HFFc6 (cell line): Measurements from ENCODE around the gene FAM83G. TPM values are rescaled to one million over a fixed set of nuclear protein-coding genes. Genes with fewer than 3 reads are reported as not detected.

ENCODE experiments used
- DNase-seq: peaks from one replicate; pipeline ENCODE4 v3.0.0-alpha.2; 2018
- H3K27ac Mint-ChIP-seq: 2 replicates; pipeline ENCODE4 v1.8.0; 2020; ENCODE audit warnings: mild to moderate bottlenecking, mixed read lengths
- H3K27me3 Mint-ChIP-seq: 2 replicates; pipeline ENCODE4 v1.8.0; 2021; ENCODE audit warnings: mild to moderate bottlenecking, moderate library complexity, mixed read lengths; ENCODE audit not compliant: insufficient read depth
- H3K36me3 Mint-ChIP-seq: 2 replicates; pipeline ENCODE4 v1.8.0; 2021; ENCODE audit warnings: low read depth, mixed read lengths
- H3K4me1 Mint-ChIP-seq: 2 replicates; pipeline ENCODE4 v1.8.0; 2020; ENCODE audit warnings: low read depth, mixed read lengths
- H3K4me3 Mint-ChIP-seq: 2 replicates; pipeline ENCODE4 v1.8.0; 2020; ENCODE audit warnings: mild to moderate bottlenecking, moderate library complexity, mixed read lengths
- H3K9me3 Mint-ChIP-seq: 2 replicates; pipeline ENCODE4 v1.8.0; 2020; ENCODE audit warnings: mild to moderate bottlenecking, mixed read lengths
- total RNA-seq, 6 experiments: library from RNA; stranded (reverse); fragmentation: NEBNext Ultra II Directional; extraction: Animal tissue kit (Norgen Biotek cat#: 25700); gene quantifications; 2 replicates in 1 of 6; 3 replicates in 5 of 6; pipeline ENCODE4 v1.2.3, GENCODE V29; 2021
- TF ChIP-seq, protein P1 (sequence below): fragments of 200-600 bp; sonication (generic); IDR thresholded peaks from 2 replicates; pipeline ENCODE4 v1.5.0; 2021; ENCODE audit warnings: antibody characterized with exemption, mild to moderate bottlenecking

The FAM83G gene
- total RNA-seq, 6 experiments from 2014 or later: 21.0 to 24.0 (median 21.7) TPM

DNA sequence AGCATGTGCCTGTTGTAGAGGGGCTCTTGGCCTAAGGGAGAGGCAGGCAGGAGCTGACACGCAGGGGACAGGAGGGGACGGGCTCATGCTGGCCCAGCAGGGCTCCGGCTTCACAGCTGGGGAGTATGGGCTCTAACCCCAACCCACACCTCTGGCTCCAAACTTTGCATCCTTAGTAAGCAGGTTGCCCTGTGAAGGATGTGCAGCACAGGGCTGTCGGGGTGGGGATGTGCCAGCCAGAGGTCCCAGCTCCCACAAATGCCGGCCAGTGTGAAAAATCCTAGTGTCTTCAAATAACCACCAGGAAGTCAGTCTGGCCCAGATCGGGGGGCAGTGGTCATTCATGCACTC is 14.0 kb upstream of the FAM83G start:
- no peak for DNase-seq
- no peaks in the 10 kb centered on the region for H3K9me3 Mint-ChIP-seq
- H3K4me1 Mint-ChIP-seq: peaks cover 12% of the 10 kb centered on the region
- no peak overlapping the region for H3K27ac Mint-ChIP-seq
- H3K36me3 Mint-ChIP-seq: no peaks in the 10 kb centered on the region
- no peak overlapping the region for H3K4me3 Mint-ChIP-seq
- TF ChIP-seq, protein P1, sequence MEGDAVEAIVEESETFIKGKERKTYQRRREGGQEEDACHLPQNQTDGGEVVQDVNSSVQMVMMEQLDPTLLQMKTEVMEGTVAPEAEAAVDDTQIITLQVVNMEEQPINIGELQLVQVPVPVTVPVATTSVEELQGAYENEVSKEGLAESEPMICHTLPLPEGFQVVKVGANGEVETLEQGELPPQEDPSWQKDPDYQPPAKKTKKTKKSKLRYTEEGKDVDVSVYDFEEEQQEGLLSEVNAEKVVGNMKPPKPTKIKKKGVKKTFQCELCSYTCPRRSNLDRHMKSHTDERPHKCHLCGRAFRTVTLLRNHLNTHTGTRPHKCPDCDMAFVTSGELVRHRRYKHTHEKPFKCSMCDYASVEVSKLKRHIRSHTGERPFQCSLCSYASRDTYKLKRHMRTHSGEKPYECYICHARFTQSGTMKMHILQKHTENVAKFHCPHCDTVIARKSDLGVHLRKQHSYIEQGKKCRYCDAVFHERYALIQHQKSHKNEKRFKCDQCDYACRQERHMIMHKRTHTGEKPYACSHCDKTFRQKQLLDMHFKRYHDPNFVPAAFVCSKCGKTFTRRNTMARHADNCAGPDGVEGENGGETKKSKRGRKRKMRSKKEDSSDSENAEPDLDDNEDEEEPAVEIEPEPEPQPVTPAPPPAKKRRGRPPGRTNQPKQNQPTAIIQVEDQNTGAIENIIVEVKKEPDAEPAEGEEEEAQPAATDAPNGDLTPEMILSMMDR: no peak
- peaks cover 3% of the 10 kb centered on the region; the same call in 1 of the 2 replicates for H3K27me3 Mint-ChIP-seq

DNA sequence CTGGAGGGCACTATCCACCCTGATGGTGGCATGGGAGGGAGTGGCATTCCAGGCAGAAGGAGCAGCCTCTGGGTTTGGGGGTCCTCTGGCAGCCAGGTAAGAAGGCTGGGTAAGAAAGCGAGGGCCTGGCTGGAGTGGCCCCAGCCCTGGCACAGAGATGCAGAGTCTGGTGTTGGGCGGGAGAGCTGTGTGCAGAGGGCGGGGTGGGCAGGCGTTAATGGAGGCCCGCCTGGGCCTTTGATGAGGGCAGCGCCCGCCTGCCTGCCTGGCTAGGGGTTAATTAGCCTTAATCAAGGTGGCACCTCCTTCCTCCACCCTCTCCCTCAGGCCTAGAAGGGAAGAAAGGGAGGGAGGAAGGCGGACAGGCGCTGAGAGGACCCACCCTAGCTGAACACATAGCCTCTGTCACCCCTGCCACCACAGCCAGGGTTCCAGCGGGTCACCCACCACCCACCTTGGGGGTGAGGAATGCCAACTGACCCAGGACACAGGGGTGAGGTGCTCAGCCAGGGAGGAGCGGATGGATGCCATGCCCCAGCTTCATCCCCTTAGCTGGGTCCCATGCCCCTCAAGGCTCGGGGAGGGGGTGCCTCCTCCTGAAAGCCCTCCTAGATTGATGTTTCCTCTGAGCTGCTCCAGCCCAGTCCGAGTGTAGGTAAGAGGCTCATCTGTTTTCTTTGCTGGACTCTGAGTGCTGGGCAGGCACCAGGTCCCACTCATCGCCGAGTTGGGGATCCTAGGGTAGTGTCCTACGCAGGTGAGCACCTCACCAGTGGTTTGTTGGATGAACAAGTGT is 13.4 kb upstream of the FAM83G start:
- TF ChIP-seq, protein P1: no peak
- Mint-ChIP-seq H3K36me3 (no peaks in the 10 kb centered on the region), H3K27me3 (peaks cover 3% of the 10 kb centered on the region; the same call in 1 of the 2 replicates), H3K4me1 (peaks cover 12% of the 10 kb centered on the region), H3K9me3 (no peaks in the 10 kb centered on the region), H3K4me3 (no peak overlapping the region), H3K27ac (no peak overlapping the region)
- DNase-seq: no peak

DNA sequence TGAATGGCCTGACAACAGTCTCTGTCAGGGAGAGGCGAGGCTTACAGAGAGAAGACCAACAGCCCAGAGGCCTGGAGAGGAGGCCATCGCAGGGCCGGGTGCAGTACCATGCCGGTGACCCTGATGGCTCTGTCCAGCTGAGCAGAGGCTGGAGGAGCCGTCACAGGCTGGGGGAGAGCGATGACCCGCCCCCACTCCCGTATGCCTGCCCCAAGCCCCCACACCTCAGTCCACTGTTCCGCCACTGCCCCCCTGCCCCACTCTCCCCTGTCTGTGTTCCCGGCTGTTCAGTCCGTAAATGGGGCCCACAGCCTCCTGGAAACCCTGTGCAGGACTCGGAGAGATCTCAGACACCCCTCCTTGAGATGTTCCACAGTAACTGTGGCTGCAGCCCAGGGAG is 12.8 kb upstream of the FAM83G start:
- Mint-ChIP-seq H3K36me3 (no peaks in the 10 kb centered on the region), H3K4me3 (no peak overlapping the region), H3K9me3 (no peaks in the 10 kb centered on the region), H3K27me3 (peaks cover 3% of the 10 kb centered on the region; the same call in 1 of the 2 replicates), H3K4me1 (peaks cover 12% of the 10 kb centered on the region), H3K27ac (no peak overlapping the region)
- TF ChIP-seq, protein P1: no peak
- DNase-seq: no peak

DNA sequence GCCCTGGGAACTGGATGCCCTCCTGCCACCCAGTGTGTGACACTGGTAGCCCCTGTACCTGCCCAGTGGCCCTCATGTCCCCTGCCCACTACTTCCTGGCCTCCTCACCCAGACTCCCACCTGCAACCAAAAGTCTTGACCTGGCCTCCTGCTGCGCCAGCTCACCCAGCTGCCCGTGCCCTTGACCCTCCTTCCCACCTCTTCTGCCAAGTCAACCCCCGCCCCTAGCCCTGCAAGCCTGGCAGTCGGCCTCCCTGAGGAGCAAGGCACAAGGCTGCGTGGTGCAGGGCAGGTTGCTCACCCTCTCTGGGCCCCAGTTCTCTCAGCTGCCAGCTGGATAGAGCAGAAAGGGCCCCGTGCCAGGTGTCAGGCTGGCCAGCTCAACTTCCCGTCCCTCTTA is 12.3 kb upstream of the FAM83G start:
- Mint-ChIP-seq H3K9me3 (no peaks in the 10 kb centered on the region), H3K27ac (no peak overlapping the region), H3K4me1 (peaks cover 12% of the 10 kb centered on the region), H3K36me3 (no peaks in the 10 kb centered on the region), H3K4me3 (no peak overlapping the region), H3K27me3 (peaks cover 3% of the 10 kb centered on the region; the same call in 1 of the 2 replicates)
- DNase-seq: no peak
- TF ChIP-seq, protein P1: no peak

DNA sequence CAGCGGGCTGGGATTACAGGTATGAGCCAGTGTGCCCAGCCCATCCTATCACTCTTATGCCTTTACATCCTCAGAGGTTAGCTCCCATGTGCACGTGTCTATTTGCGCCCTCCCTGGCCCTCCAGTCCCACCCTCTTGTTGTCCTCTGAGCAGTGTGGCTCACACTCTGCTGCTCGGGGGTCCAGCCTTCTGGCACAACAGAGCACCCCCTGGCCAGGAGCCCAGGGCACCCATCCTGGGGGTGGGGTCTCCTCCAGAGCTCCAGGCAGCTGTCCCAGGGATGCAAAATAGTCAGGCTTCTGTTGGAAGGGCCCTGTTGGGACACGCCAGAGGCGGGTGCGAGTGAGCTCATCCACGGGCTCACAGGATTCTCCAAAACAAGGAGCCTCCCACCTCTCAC is 11.7 kb upstream of the FAM83G start:
- H3K36me3 Mint-ChIP-seq: no peaks in the 10 kb centered on the region
- H3K4me3 Mint-ChIP-seq: no peak overlapping the region
- peaks cover 13% of the 10 kb centered on the region for H3K4me1 Mint-ChIP-seq

More for the DNA sequence above, 11.7 kb upstream of the FAM83G start:
- no peak for DNase-seq
- no peaks in the 10 kb centered on the region for H3K9me3 Mint-ChIP-seq
- H3K27me3 Mint-ChIP-seq: peaks cover 3% of the 10 kb centered on the region; the same call in 1 of the 2 replicates
- H3K27ac Mint-ChIP-seq: no peak overlapping the region
- TF ChIP-seq, protein P1: no peak
